Thoracic aorta (tissue), 2 donors: ENCODE measurements around the gene SLC45A2. TPM values are rescaled to one million over a fixed set of nuclear protein-coding genes. Genes with fewer than 3 reads are reported as not detected.

ENCODE experiments used
- ATAC-seq: fragments of 150-250 bp; one replicate; pipeline ENCODE4 v1.8.0; 2017; ENCODE audit warnings: low read depth; ENCODE audit not compliant: insufficient number of reproducible peaks, low FRiP score
- DNase-seq: peaks from one replicate; pipeline ENCODE4 v3.0.0-alpha.2; 2020; ENCODE audit warnings: low spot score
- H3K27ac ChIP-seq, 2 donors: fragments of 200-600 bp; sonication (generic); 1 replicate in 1 of 2; 2 replicates in 1 of 2; pipeline ENCODE4 v1.5.1; 2016; ENCODE audit warnings: mild to moderate bottlenecking in 2 of 2, moderate library complexity in 2 of 2
- H3K27me3 ChIP-seq: fragments of 200-600 bp; sonication (generic); replicated peaks from 2 replicates; pipeline ENCODE4 v1.6.0; 2016; ENCODE audit warnings: mild to moderate bottlenecking; ENCODE audit not compliant: insufficient read depth
- H3K36me3 ChIP-seq: fragments of 200-600 bp; sonication (generic); one replicate; pipeline ENCODE4 v1.5.1; 2016
- H3K4me1 ChIP-seq, 2 donors: fragments of 200-600 bp; sonication (generic); 1 replicate in 1 of 2; 2 replicates in 1 of 2; pipeline versions ENCODE4 v1.5.1 to v1.6.0; 2016; ENCODE audit warnings: low read depth in 2 of 2, mild to moderate bottlenecking in 1 of 2; ENCODE audit not compliant: control insufficient read depth in 1 of 2
- H3K4me3 ChIP-seq: fragments of 200-600 bp; sonication (generic); 2 replicates; pipeline ENCODE4 v1.5.1; 2016; ENCODE audit warnings: mild to moderate bottlenecking
- H3K9me3 ChIP-seq: fragments of 200-600 bp; sonication (generic); 2 replicates; pipeline ENCODE4 v1.5.1; 2016
- CTCF ChIP-seq: fragments of 200-600 bp; sonication (generic); IDR thresholded peaks from one replicate; pipeline ENCODE4 v1.5.1; 2019; ENCODE audit warnings: antibody characterized with exemption
- total RNA-seq, 2 donors: library from RNA; depleted of rRNA; stranded (reverse); fragments of >200 nt; gene quantifications; one replicate each; pipeline versions ENCODE4 v1.1.0 to v1.2.3, GENCODE V29; 2016

Gene SLC45A2
- total RNA-seq, 2 donors from 2014 or later = not detected

DNA sequence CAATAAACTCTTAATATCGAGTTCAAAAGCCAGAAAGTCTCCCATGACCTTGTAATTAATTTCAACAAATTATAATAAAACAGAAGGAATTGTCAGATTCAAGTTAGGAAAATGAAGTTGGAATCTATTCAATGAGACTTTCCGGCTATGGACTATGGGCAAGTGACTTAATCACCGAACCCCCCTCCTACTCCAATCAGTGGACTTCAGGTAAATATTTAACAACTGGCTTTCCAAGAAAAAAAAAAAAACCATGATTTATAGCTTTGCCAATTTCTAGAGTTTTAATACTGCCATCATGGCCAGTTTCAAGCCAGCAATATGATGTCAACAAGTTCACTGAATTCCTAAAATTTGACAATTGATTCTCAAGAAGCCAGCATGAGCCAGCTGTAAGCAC, 4.5 kb downstream of the SLC45A2 start:
- Histone ChIP-seq H3K27me3 (no peaks in the 10 kb centered on the region), H3K4me3 (no peak overlapping the region), H3K4me1 (peaks cover 0 to 7% of the 10 kb centered on the region in 2 donors), H3K9me3 (no peaks in the 10 kb centered on the region), H3K27ac (no peak overlapping the region), H3K36me3 (no peaks in the 10 kb centered on the region)
- TF ChIP-seq CTCF = no peak
- ATAC-seq = no peak
- no peak for DNase-seq

DNA sequence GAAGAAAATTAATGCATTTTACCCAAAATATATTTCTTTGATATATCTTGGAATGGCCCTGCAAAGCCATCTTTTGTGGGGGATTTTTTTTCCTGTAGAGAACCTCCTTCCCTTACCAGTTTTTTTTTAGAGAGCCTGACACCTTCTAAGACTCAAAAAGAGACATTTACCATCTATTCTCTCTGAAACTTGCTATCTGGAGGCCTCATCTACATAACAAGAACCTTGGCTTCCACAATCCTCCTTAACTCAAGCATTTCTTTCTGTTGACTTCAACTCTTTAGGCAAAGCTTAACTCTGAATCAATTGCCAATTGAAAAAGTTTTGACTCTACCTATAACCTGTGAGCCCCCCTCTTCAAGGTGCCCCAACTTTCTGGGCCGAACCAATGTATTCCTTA, 6.2 kb downstream of the SLC45A2 start:
- Histone ChIP-seq H3K9me3 (no peaks in the 10 kb centered on the region), H3K36me3 (no peaks in the 10 kb centered on the region), H3K4me3 (no peak overlapping the region), H3K27ac (no peak overlapping the region), H3K27me3 (no peaks in the 10 kb centered on the region), H3K4me1 (peaks cover 0 to 7% of the 10 kb centered on the region in 2 donors)
- DNase-seq (no peak), ATAC-seq (no peak)
- no peak for TF ChIP-seq CTCF

DNA sequence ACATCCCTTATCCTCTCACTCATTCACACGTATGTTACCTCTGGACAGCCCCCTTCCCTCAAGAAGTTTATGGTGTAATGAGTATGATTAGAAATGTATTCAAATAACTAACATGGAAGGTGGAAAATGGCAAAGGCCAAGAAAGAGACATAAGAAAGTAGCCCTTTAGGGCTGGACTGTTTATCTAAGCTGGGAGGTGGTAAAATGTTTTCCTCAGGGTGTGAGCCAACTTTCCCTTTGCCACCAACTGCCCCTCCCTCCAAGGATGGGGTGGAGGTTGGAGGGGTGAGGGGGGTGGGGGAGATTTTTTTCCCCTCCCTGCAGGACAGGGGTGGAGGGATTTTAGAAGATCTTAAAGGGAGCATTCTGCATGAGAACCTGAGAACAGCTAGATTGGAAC, 8.2 kb downstream of the SLC45A2 start:
- TF ChIP-seq CTCF = no peak
- Histone ChIP-seq H3K9me3 (no peaks in the 10 kb centered on the region), H3K36me3 (no peaks in the 10 kb centered on the region), H3K27ac (no peak overlapping the region), H3K4me1 (peaks cover 0 to 7% of the 10 kb centered on the region in 2 donors), H3K27me3 (no peaks in the 10 kb centered on the region), H3K4me3 (no peak overlapping the region)
- no peak for DNase-seq
- no peak for ATAC-seq

DNA sequence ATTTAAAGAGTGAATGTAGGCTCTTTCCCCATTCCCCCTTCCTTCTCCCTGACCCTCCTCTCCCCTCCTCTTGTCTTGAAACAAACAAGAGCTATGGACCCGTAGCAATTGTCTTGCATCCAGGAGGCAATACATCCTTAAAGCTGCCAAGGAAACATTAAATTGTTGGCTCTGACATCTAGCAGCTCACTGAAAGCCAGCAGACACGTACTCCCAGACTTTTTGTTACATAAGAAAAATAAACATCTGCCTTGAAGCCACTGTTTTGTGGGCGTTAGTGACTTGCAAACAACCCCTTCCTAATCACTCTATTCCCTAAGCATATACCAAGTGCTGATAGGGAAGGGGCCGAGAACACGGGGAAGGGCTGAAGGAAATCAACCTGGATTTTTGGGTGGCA, 8.6 kb downstream of the SLC45A2 start:
- Histone ChIP-seq H3K27ac (no peak overlapping the region), H3K4me3 (no peak overlapping the region), H3K27me3 (no peaks in the 10 kb centered on the region), H3K4me1 (peaks cover 0 to 7% of the 10 kb centered on the region in 2 donors), H3K9me3 (no peaks in the 10 kb centered on the region), H3K36me3 (no peaks in the 10 kb centered on the region)
- DNase-seq (no peak), ATAC-seq (no peak)
- no peak for TF ChIP-seq CTCF

DNA sequence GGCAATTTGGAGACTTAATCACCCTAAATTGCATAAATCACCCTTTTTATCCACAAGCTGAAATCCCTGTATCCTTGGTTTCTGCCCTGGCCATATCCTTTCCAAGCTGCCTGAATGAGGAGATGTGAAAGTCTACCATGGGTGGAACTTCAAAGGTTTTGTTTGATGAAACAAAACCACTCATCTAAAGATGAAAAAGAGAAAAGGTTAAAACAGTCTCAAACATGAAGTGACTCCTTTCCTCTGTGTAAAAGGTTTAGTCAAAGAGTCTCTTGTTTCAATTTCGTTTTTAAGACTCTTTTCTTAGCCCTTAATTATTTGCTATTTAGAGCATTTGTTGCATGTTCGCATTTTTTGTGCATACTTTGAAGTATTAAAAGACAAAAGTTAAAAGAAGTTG, 11.2 kb downstream of the SLC45A2 start:
- no peaks in the 10 kb centered on the region for H3K36me3 ChIP-seq
- H3K27me3 ChIP-seq = no peaks in the 10 kb centered on the region
- no peaks in the 10 kb centered on the region for H3K9me3 ChIP-seq
- ATAC-seq (no peak), DNase-seq (no peak)
- TF ChIP-seq CTCF = no peak
- no peak overlapping the region for H3K27ac ChIP-seq
- no peak overlapping the region for H3K4me3 ChIP-seq
- peaks cover 0 to 7% of the 10 kb centered on the region in 2 donors for H3K4me1 ChIP-seq
